SJSA1 (cell line): ENCODE measurements around the gene TMEM131. TPM values are rescaled to one million over a fixed set of nuclear protein-coding genes. Genes with fewer than 3 reads are reported as not detected.
"Not testable (repeated sequence)": the region's sequence is repeated elsewhere in the genome, so short reads cannot be mapped to it uniquely, and the experiment has no call there.

ENCODE experiments used
- DNase-seq, 2 experiments: peaks; one replicate each; pipeline ENCODE4 v3.0.0-alpha.2; 2015 to 2020; ENCODE audit warnings: low spot score in 2 of 2, low read depth in 1 of 2
- H3K27ac ChIP-seq: fragments of 250-450 bp; sonication (Bioruptor Pico); 2 replicates; pipeline ENCODE4 v1.5.1; 2020; ENCODE audit warnings: mild to moderate bottlenecking, moderate library complexity
- H3K27me3 ChIP-seq: fragments of 250-450 bp; sonication (Bioruptor Pico); replicated peaks from 2 replicates; pipeline ENCODE4 v1.5.1; 2020; ENCODE audit warnings: mild to moderate bottlenecking, moderate library complexity
- H3K36me3 ChIP-seq: fragments of 250-450 bp; sonication (Bioruptor Pico); 2 replicates; pipeline ENCODE4 v1.5.1; 2020; ENCODE audit warnings: mild to moderate bottlenecking
- H3K4me1 ChIP-seq: fragments of 250-450 bp; sonication (Bioruptor Pico); replicated peaks from 2 replicates; pipeline ENCODE4 v1.6.1; 2021; ENCODE audit warnings: mild to moderate bottlenecking
- H3K4me3 ChIP-seq: fragments of 250-450 bp; sonication (Bioruptor Pico); 2 replicates; pipeline ENCODE4 v1.5.1; 2020; ENCODE audit warnings: mild to moderate bottlenecking
- H3K9me3 ChIP-seq: fragments of 250-450 bp; sonication (Bioruptor Pico); replicated peaks from 2 replicates; pipeline ENCODE4 v1.5.1; 2020; ENCODE audit warnings: mild to moderate bottlenecking
- total RNA-seq: library from RNA; depleted of rRNA; stranded (reverse); fragments of >200 nt; shearing (Covaris generic); gene quantifications from 2 replicates; pipeline ENCODE4 v1.2.3, GENCODE V29; 2014

Gene TMEM131
- total RNA-seq, 1 experiment from 2014 or later = 18.7 TPM

GRCh38 chr2:97900806-97901205 is 94.9 kb downstream of the TMEM131 start:
- no peak for DNase-seq
- Histone ChIP-seq H3K4me3 (no peak overlapping the region), H3K9me3 (no peaks in the 10 kb centered on the region), H3K27ac (no peak overlapping the region), H3K36me3 (0 out of 2 replicates have a peak, but pooled peaks cover 5% of the 10 kb centered on the region), H3K4me1 (no peaks in the 10 kb centered on the region), H3K27me3 (no peaks in the 10 kb centered on the region)

GRCh38 chr2:97893042-97893441 is 102.7 kb downstream of the TMEM131 start:
- not testable (repeated sequence) for H3K4me1 ChIP-seq, H3K36me3 ChIP-seq, DNase-seq, H3K9me3 ChIP-seq, H3K27ac ChIP-seq, H3K4me3 ChIP-seq, H3K27me3 ChIP-seq

- Histone ChIP-seq H3K36me3 (peaks cover 18% of the 10 kb centered on the region), H3K27ac (no peak overlapping the region), H3K4me3 (no peak overlapping the region), H3K9me3 (peaks cover 3% of the 10 kb centered on the region; the same call in 1 of the 2 replicates), H3K27me3 (no peaks in the 10 kb centered on the region), H3K4me1 (no peaks in the 10 kb centered on the region)
- DNase-seq = no peak
Observed at GRCh38 chr2:97891611-97892010, 104.1 kb downstream of the TMEM131 start.

- Histone ChIP-seq H3K4me3 (no peak overlapping the region), H3K36me3 (peaks cover 36% of the 10 kb centered on the region), H3K9me3 (peaks cover 8% of the 10 kb centered on the region; the same call in 1 of the 2 replicates), H3K27ac (no peak overlapping the region), H3K27me3 (no peaks in the 10 kb centered on the region), H3K4me1 (no peaks in the 10 kb centered on the region)
- DNase-seq = no peak
Observed at GRCh38 chr2:97889156-97889555, 106.6 kb downstream of the TMEM131 start.

GRCh38 chr2:97885841-97886240 is 109.9 kb downstream of the TMEM131 start:
- no peak for DNase-seq
- no peaks in the 10 kb centered on the region for H3K4me1 ChIP-seq
- H3K36me3 ChIP-seq = peaks cover 37% of the 10 kb centered on the region

GRCh38 chr2:97880334-97880733 is 115.4 kb downstream of the TMEM131 start:
- no peak for DNase-seq
- Histone ChIP-seq H3K27me3 (no peaks in the 10 kb centered on the region), H3K4me1 (no peaks in the 10 kb centered on the region), H3K9me3 (0 out of 2 replicates have a peak, but pooled peaks cover 2% of the 10 kb centered on the region), H3K36me3 (peaks cover 8% of the 10 kb centered on the region), H3K4me3 (no peak overlapping the region), H3K27ac (no peak overlapping the region)

More at GRCh38 chr2:97885841-97886240, 109.9 kb downstream of the TMEM131 start:
- Histone ChIP-seq H3K27ac (no peak overlapping the region), H3K4me3 (no peak overlapping the region), H3K27me3 (no peaks in the 10 kb centered on the region), H3K9me3 (peaks cover 8% of the 10 kb centered on the region; the same call in 1 of the 2 replicates)

- H3K27me3 ChIP-seq = no peaks in the 10 kb centered on the region
- no peaks in the 10 kb centered on the region for H3K4me1 ChIP-seq
- H3K36me3 ChIP-seq = no peaks in the 10 kb centered on the region
- DNase-seq = no peak
- H3K27ac ChIP-seq = no peak overlapping the region
- no peak overlapping the region for H3K4me3 ChIP-seq
- 0 out of 2 replicates have a peak, but pooled peaks cover 2% of the 10 kb centered on the region for H3K9me3 ChIP-seq
Observed at GRCh38 chr2:97878865-97879264, 116.9 kb downstream of the TMEM131 start.

GRCh38 chr2:97878317-97878716 is 117.4 kb downstream of the TMEM131 start:
- not testable (repeated sequence) for H3K27ac ChIP-seq, H3K4me3 ChIP-seq, H3K36me3 ChIP-seq, DNase-seq, H3K4me1 ChIP-seq, H3K27me3 ChIP-seq, H3K9me3 ChIP-seq

GRCh38 chr2:97871096-97871780 is 124.5 kb downstream of the TMEM131 start:
- Histone ChIP-seq H3K4me1 (peaks cover 36% of the 10 kb centered on the region), H3K27me3 (no peaks in the 10 kb centered on the region), H3K27ac (peak overlapping the region; percentile 96), H3K36me3 (no peaks in the 10 kb centered on the region), H3K4me3 (no peak overlapping the region), H3K9me3 (no peaks in the 10 kb centered on the region; the same call in 1 of the 2 replicates)
- peak; percentile 51 to 61 for DNase-seq

GRCh38 chr2:97870396-97870843 is 125.3 kb downstream of the TMEM131 start:
- Histone ChIP-seq H3K27me3 (no peaks in the 10 kb centered on the region), H3K27ac (peak overlapping the region; percentile 96), H3K4me3 (no peak overlapping the region), H3K36me3 (no peaks in the 10 kb centered on the region), H3K4me1 (peaks cover 36% of the 10 kb centered on the region), H3K9me3 (no peaks in the 10 kb centered on the region; the same call in 1 of the 2 replicates)
- peak; percentile 85 to 90 for DNase-seq

GRCh38 chr2:97869722-97870346 is 125.9 kb downstream of the TMEM131 start:
- H3K4me1 ChIP-seq = peaks cover 36% of the 10 kb centered on the region
- DNase-seq = no peak

GRCh38 chr2:97868986-97869721 is 126.6 kb downstream of the TMEM131 start:
- H3K4me3 ChIP-seq = no peak overlapping the region
- no peaks in the 10 kb centered on the region for H3K27me3 ChIP-seq
- peak; percentile 88 to 91 for DNase-seq
- H3K36me3 ChIP-seq = no peaks in the 10 kb centered on the region
- H3K9me3 ChIP-seq = no peaks in the 10 kb centered on the region; the same call in 1 of the 2 replicates
- H3K27ac ChIP-seq = peak overlapping the region; percentile 96
- peaks cover 36% of the 10 kb centered on the region for H3K4me1 ChIP-seq

More at GRCh38 chr2:97869722-97870346, 125.9 kb downstream of the TMEM131 start:
- Histone ChIP-seq H3K27me3 (no peaks in the 10 kb centered on the region), H3K36me3 (no peaks in the 10 kb centered on the region), H3K27ac (peak overlapping the region; percentile 96), H3K9me3 (no peaks in the 10 kb centered on the region; the same call in 1 of the 2 replicates), H3K4me3 (no peak overlapping the region)

- Histone ChIP-seq H3K27ac (no peak overlapping the region), H3K4me3 (no peak overlapping the region), H3K9me3 (no peaks in the 10 kb centered on the region), H3K36me3 (no peaks in the 10 kb centered on the region), H3K4me1 (peaks cover 6% of the 10 kb centered on the region), H3K27me3 (no peaks in the 10 kb centered on the region)
- DNase-seq = no peak
Observed at GRCh38 chr2:97863829-97864228, 131.9 kb downstream of the TMEM131 start.
